ENCODE measurements around the gene CHSY3.

The CHSY3 gene

GRCh38 chr5:130065617-130066016 lies 161.4 kb downstream of the CHSY3 start:
- Mint-ChIP-seq H3K27me3 (ENCODE audit: low read depth, poor library complexity) (no peaks in the 10 kb centered on the region), H3K36me3 (ENCODE audit: low read depth) (no peaks in the 10 kb centered on the region)
- DNase-seq: no peak

GRCh38 chr5:130066644-130067043 lies 162.4 kb downstream of the CHSY3 start:
- no peaks in the 10 kb centered on the region for H3K27me3 Mint-ChIP-seq (ENCODE audit: low read depth, poor library complexity)
- H3K4me3 Mint-ChIP-seq: no peak overlapping the region
- no peaks in the 10 kb centered on the region for H3K9me3 Mint-ChIP-seq
- H3K36me3 Mint-ChIP-seq (ENCODE audit: low read depth): no peaks in the 10 kb centered on the region
- no peak for DNase-seq
- H3K4me1 Mint-ChIP-seq: no peaks in the 10 kb centered on the region
- no peak overlapping the region for H3K27ac Mint-ChIP-seq
- no peak for TF ChIP-seq CTCF (IDR thresholded peaks at IDR 0.05)

More at GRCh38 chr5:130065617-130066016, 161.4 kb downstream of the CHSY3 start:
- no peak overlapping the region for H3K27ac Mint-ChIP-seq
- no peaks in the 10 kb centered on the region for H3K4me1 Mint-ChIP-seq
- H3K4me3 Mint-ChIP-seq: no peak overlapping the region
- TF ChIP-seq CTCF (IDR thresholded peaks at IDR 0.05): no peak
- no peaks in the 10 kb centered on the region for H3K9me3 Mint-ChIP-seq

GRCh38 chr5:130067364-130067763 lies 163.1 kb downstream of the CHSY3 start:
- no peak for TF ChIP-seq CTCF (IDR thresholded peaks at IDR 0.05)
- Mint-ChIP-seq H3K4me1 (no peaks in the 10 kb centered on the region), H3K27ac (no peak overlapping the region), H3K9me3 (no peaks in the 10 kb centered on the region), H3K4me3 (no peak overlapping the region), H3K36me3 (ENCODE audit: low read depth) (no peaks in the 10 kb centered on the region), H3K27me3 (ENCODE audit: low read depth, poor library complexity) (no peaks in the 10 kb centered on the region)
- no peak for DNase-seq

- TF ChIP-seq CTCF (IDR thresholded peaks at IDR 0.05): no peak
- Mint-ChIP-seq H3K36me3 (ENCODE audit: low read depth) (no peaks in the 10 kb centered on the region), H3K27ac (no peak overlapping the region), H3K9me3 (no peaks in the 10 kb centered on the region), H3K4me1 (no peaks in the 10 kb centered on the region), H3K4me3 (no peak overlapping the region), H3K27me3 (ENCODE audit: low read depth, poor library complexity) (no peaks in the 10 kb centered on the region)
- DNase-seq: no peak
Observed at GRCh38 chr5:130068101-130068500, 163.8 kb downstream of the CHSY3 start.

GRCh38 chr5:130068988-130069387 lies 164.7 kb downstream of the CHSY3 start:
- Mint-ChIP-seq H3K4me1 (no peaks in the 10 kb centered on the region), H3K4me3 (no peak overlapping the region), H3K27ac (no peak overlapping the region), H3K36me3 (ENCODE audit: low read depth) (no peaks in the 10 kb centered on the region), H3K27me3 (ENCODE audit: low read depth, poor library complexity) (no peaks in the 10 kb centered on the region), H3K9me3 (no peaks in the 10 kb centered on the region)
- TF ChIP-seq CTCF (IDR thresholded peaks at IDR 0.05): no peak
- no peak for DNase-seq

- Mint-ChIP-seq H3K36me3 (ENCODE audit: low read depth) (no peaks in the 10 kb centered on the region), H3K27me3 (ENCODE audit: low read depth, poor library complexity) (no peaks in the 10 kb centered on the region), H3K4me3 (no peak overlapping the region), H3K9me3 (no peaks in the 10 kb centered on the region), H3K4me1 (no peaks in the 10 kb centered on the region), H3K27ac (no peak overlapping the region)
- DNase-seq: no peak
- no peak for TF ChIP-seq CTCF (IDR thresholded peaks at IDR 0.05)
Observed at GRCh38 chr5:130074820-130075219, 170.6 kb downstream of the CHSY3 start.
